Neutrophil (primary cell): ENCODE results near the gene NRXN3.

Experiments used
- H3K27ac ChIP-seq: fragments of 200-600 bp; sonication (generic); 2 replicates; pipeline ENCODE4 v1.5.1; 2016; ENCODE audit warnings: mild to moderate bottlenecking, moderate library complexity
- H3K27me3 ChIP-seq: fragments of 200-600 bp; sonication (generic); 2 replicates; pipeline ENCODE4 v1.6.0; 2016; ENCODE audit warnings: mild to moderate bottlenecking
- H3K36me3 ChIP-seq: fragments of 200-600 bp; sonication (generic); 2 replicates; pipeline ENCODE4 v1.5.1; 2017
- H3K4me1 ChIP-seq, 2 experiments: fragments of 200-600 bp in 1 of 2; sonication (generic) in 1 of 2; 1 replicate in 1 of 2; 2 replicates in 1 of 2; pipeline versions ENCODE4 v1.5.1 to v1.6.1; 2013 to 2016; ENCODE audit warnings: low read depth in 1 of 2, low read length in 1 of 2, mild to moderate bottlenecking in 1 of 2, moderate library complexity in 1 of 2; ENCODE audit not compliant: control insufficient read depth in 1 of 2, insufficient read depth in 1 of 2
- H3K4me3 ChIP-seq, 2 experiments: fragments of 200-600 bp in 1 of 2; sonication (generic) in 1 of 2; 1 replicate in 1 of 2; 2 replicates in 1 of 2; pipeline ENCODE4 v1.5.1; 2013 to 2016; ENCODE audit warnings: low read depth in 1 of 2, low read length in 1 of 2, mild to moderate bottlenecking in 1 of 2, moderate library complexity in 1 of 2
- H3K9me3 ChIP-seq: fragments of 200-600 bp; sonication (generic); 2 replicates; pipeline ENCODE4 v1.5.1; 2016
- CTCF ChIP-seq: fragments of 200-600 bp; sonication (generic); IDR thresholded peaks from 2 replicates; pipeline ENCODE4 v1.5.1; 2016; ENCODE audit warnings: antibody characterized with exemption

Gene NRXN3

GRCh38 chr14:78345131-78345744 is 175.1 kb downstream of the NRXN3 start:
- no peaks in the 10 kb centered on the region for H3K27me3 ChIP-seq
- no peak overlapping the region for H3K4me3 ChIP-seq
- no peaks in the 10 kb centered on the region for H3K9me3 ChIP-seq
- no peaks in the 10 kb centered on the region for H3K4me1 ChIP-seq
- H3K27ac ChIP-seq, result no peak overlapping the region
- no peak for TF ChIP-seq CTCF
- no peaks in the 10 kb centered on the region for H3K36me3 ChIP-seq

- H3K27ac ChIP-seq, result no peak overlapping the region
- H3K36me3 ChIP-seq, result no peaks in the 10 kb centered on the region
- H3K27me3 ChIP-seq, result no peaks in the 10 kb centered on the region
- H3K9me3 ChIP-seq, result no peaks in the 10 kb centered on the region
- no peak overlapping the region for H3K4me3 ChIP-seq
- no peak for TF ChIP-seq CTCF
- no peaks in the 10 kb centered on the region for H3K4me1 ChIP-seq
Measured at GRCh38 chr14:78346747-78347146, 176.6 kb downstream of the NRXN3 start.

- no peaks in the 10 kb centered on the region for H3K36me3 ChIP-seq
- H3K27ac ChIP-seq, result no peak overlapping the region
- no peak for TF ChIP-seq CTCF
- no peak overlapping the region for H3K4me3 ChIP-seq
- H3K4me1 ChIP-seq, result no peaks in the 10 kb centered on the region
- no peaks in the 10 kb centered on the region for H3K9me3 ChIP-seq
- H3K27me3 ChIP-seq, result no peaks in the 10 kb centered on the region
Measured at GRCh38 chr14:78355109-78355508, 184.9 kb downstream of the NRXN3 start.

GRCh38 chr14:78356391-78356790 is 186.2 kb downstream of the NRXN3 start:
- no peaks in the 10 kb centered on the region for H3K36me3 ChIP-seq
- H3K9me3 ChIP-seq, result no peaks in the 10 kb centered on the region
- no peak overlapping the region for H3K4me3 ChIP-seq
- H3K27me3 ChIP-seq, result no peaks in the 10 kb centered on the region
- H3K4me1 ChIP-seq, result no peaks in the 10 kb centered on the region
- no peak for TF ChIP-seq CTCF
- no peak overlapping the region for H3K27ac ChIP-seq

GRCh38 chr14:78358591-78358990 is 188.4 kb downstream of the NRXN3 start:
- H3K4me3 ChIP-seq, result no peak overlapping the region
- H3K9me3 ChIP-seq, result no peaks in the 10 kb centered on the region
- no peaks in the 10 kb centered on the region for H3K4me1 ChIP-seq
- TF ChIP-seq CTCF, result no peak
- H3K27me3 ChIP-seq, result no peaks in the 10 kb centered on the region
- H3K36me3 ChIP-seq, result no peaks in the 10 kb centered on the region
- H3K27ac ChIP-seq, result no peak overlapping the region

- no peak overlapping the region for H3K27ac ChIP-seq
- H3K4me3 ChIP-seq, result no peak overlapping the region
- H3K9me3 ChIP-seq, result no peaks in the 10 kb centered on the region
- no peaks in the 10 kb centered on the region for H3K4me1 ChIP-seq
- no peaks in the 10 kb centered on the region for H3K36me3 ChIP-seq
- TF ChIP-seq CTCF, result no peak
- H3K27me3 ChIP-seq, result no peaks in the 10 kb centered on the region
Measured at GRCh38 chr14:78359581-78359980, 189.4 kb downstream of the NRXN3 start.
